IMR-90 (cell line): ENCODE measurements around the gene AOC2. TPM values are rescaled to one million over a fixed set of nuclear protein-coding genes. Genes with fewer than 3 reads are reported as not detected.
"Not testable (repeated sequence)": the region's sequence is repeated elsewhere in the genome, so short reads cannot be mapped to it uniquely, and the experiment has no call there.

Experiments used
- ATAC-seq: fragments of 200-7000 bp; cut with Tn5 transposase; 2 replicates; pipeline ENCODE4 v1.9.1; 2020; ENCODE audit warnings: low read depth, mild to moderate bottlenecking, moderate library complexity
- BruUV-seq: library from RNA; stranded (reverse); fragments of 400-500 nt; replicated peaks from 2 replicates; lab custom pipeline; 2021; lab: Mats Ljungman, UMichigan
- CTCF ChIA-PET: fragments of 300-600 bp; formaldehyde crosslinking; extraction: SDS; loops from one replicate; lab custom pipeline; 2021; ENCODE audit warnings: antibody characterized with exemption; lab: Yijun Ruan, JAX
- POLR2A ChIA-PET: fragments of 300-600 bp; sonication (Branson Sonifier 250); formaldehyde crosslinking; loops from one replicate; lab custom pipeline; 2022; ENCODE audit warnings: antibody characterized with exemption; ENCODE audit not compliant: unreplicated experiment; lab: Charles Lee
- DNase-seq: peaks from one replicate; pipeline ENCODE4 v3.0.0; 2013
- H2AFZ ChIP-seq: replicated peaks from 2 replicates; pipeline ENCODE3; 2013; ENCODE audit warnings: low read length, mild to moderate bottlenecking; ENCODE audit not compliant: poor library complexity
- H2AK5ac ChIP-seq: 2 replicates; pipeline ENCODE4 v1.6.1; 2013; ENCODE audit warnings: low read depth, low read length, inconsistent platforms
- H2AK9ac ChIP-seq: replicated peaks from 2 replicates; pipeline ENCODE3; 2013; ENCODE audit warnings: mild to moderate bottlenecking, low read depth, low read length, moderate library complexity; ENCODE audit not compliant: poor library complexity
- H2BK120ac ChIP-seq: 2 replicates; pipeline ENCODE4 v1.6.1; 2013; ENCODE audit warnings: low read depth, low read length, inconsistent platforms
- H2BK15ac ChIP-seq: 3 replicates; pipeline ENCODE4 v1.6.1; 2013; ENCODE audit warnings: low read depth, low read length, inconsistent platforms
- H2BK20ac ChIP-seq: 2 replicates; pipeline ENCODE4 v1.6.1; 2013; ENCODE audit warnings: low read depth, mild to moderate bottlenecking, inconsistent platforms, low read length, moderate library complexity
- H2BK5ac ChIP-seq: 2 replicates; pipeline ENCODE4 v1.6.1; 2013; ENCODE audit warnings: mild to moderate bottlenecking, low read depth, low read length, inconsistent platforms; ENCODE audit not compliant: poor library complexity, severe bottlenecking
- H3K14ac ChIP-seq: replicated peaks from 2 replicates; pipeline ENCODE4 v1.6.1; 2013; ENCODE audit warnings: low read depth, low read length, inconsistent platforms
- H3K18ac ChIP-seq: 2 replicates; pipeline ENCODE4 v1.6.1; 2013; ENCODE audit warnings: low read depth, low read length, control low read depth
- H3K23ac ChIP-seq: 2 replicates; pipeline ENCODE4 v1.6.1; 2013; ENCODE audit warnings: low read depth, low read length, inconsistent platforms
- H3K27ac ChIP-seq: 2 replicates; pipeline ENCODE4 v1.5.1; 2013; ENCODE audit warnings: mild to moderate bottlenecking, control low read depth, low read length; ENCODE audit not compliant: insufficient read depth
- H3K27me3 ChIP-seq: 2 replicates; pipeline ENCODE4 v1.6.1; 2013; ENCODE audit warnings: low read length; ENCODE audit not compliant: control insufficient read depth, insufficient read depth
- H3K36me3 ChIP-seq: 2 replicates; pipeline ENCODE4 v1.6.1; 2013; ENCODE audit warnings: low read length, mixed read lengths; ENCODE audit not compliant: control insufficient read depth, insufficient read depth
- H3K4ac ChIP-seq: 2 replicates; pipeline ENCODE4 v1.6.1; 2013; ENCODE audit warnings: low read depth, low read length, inconsistent platforms
- H3K4me1 ChIP-seq: 2 replicates; pipeline ENCODE4 v1.6.1; 2013; ENCODE audit warnings: low read length, mixed read lengths; ENCODE audit not compliant: control insufficient read depth, insufficient read depth
- H3K4me2 ChIP-seq: 2 replicates; pipeline ENCODE4 v1.6.1; 2013; ENCODE audit warnings: low read depth, mild to moderate bottlenecking, control low read depth, low read length, moderate library complexity
- H3K4me3 ChIP-seq: 2 replicates; pipeline ENCODE4 v1.5.1; 2013; ENCODE audit warnings: low read depth, mild to moderate bottlenecking, control low read depth, low read length, moderate library complexity; ENCODE audit not compliant: insufficient read depth
- H3K56ac ChIP-seq: 2 replicates; pipeline ENCODE4 v1.6.1; 2013; ENCODE audit warnings: low read length, inconsistent platforms; ENCODE audit not compliant: insufficient read depth; ENCODE audit errors: extremely low read depth
- H3K79me1 ChIP-seq, 2 experiments: 2 replicates each; pipeline ENCODE4 v1.6.1; 2013; ENCODE audit warnings: low read length in 2 of 2, inconsistent platforms in 1 of 2, low read depth in 1 of 2
- H3K9ac ChIP-seq: 2 replicates; pipeline ENCODE4 v1.6.1; 2013; ENCODE audit warnings: low read depth, low read length, control low read depth
- H3K9me1 ChIP-seq: 2 replicates; pipeline ENCODE4 v1.6.1; 2013; ENCODE audit warnings: low read length, inconsistent platforms; ENCODE audit not compliant: insufficient read depth
- H3K9me3 ChIP-seq: 2 replicates; pipeline ENCODE4 v1.6.1; 2013; ENCODE audit warnings: low read length; ENCODE audit not compliant: control insufficient read depth, insufficient read depth
- H4K20me1 ChIP-seq: 2 replicates; pipeline ENCODE4 v1.6.1; 2013; ENCODE audit warnings: low read length, inconsistent platforms; ENCODE audit not compliant: insufficient read depth
- H4K5ac ChIP-seq: 2 replicates; pipeline ENCODE4 v1.6.1; 2013; ENCODE audit warnings: mild to moderate bottlenecking, low read depth, low read length, control low read depth
- H4K8ac ChIP-seq, 2 experiments: 2 replicates each; pipeline ENCODE4 v1.6.1; 2013; ENCODE audit warnings: low read depth in 2 of 2, low read length in 2 of 2, control low read depth in 1 of 2, inconsistent platforms in 1 of 2
- H4K91ac ChIP-seq: 2 replicates; pipeline ENCODE4 v1.6.1; 2013; ENCODE audit warnings: low read depth, low read length, inconsistent platforms; ENCODE audit not compliant: insufficient read depth
- WGBS, 2 experiments: methylation state at CpG; one replicate each; pipeline versions ENCODE4 v1.1.5 to v1.1.7; 2013; ENCODE audit warnings: missing lambda C conversion rate in 2 of 2; ENCODE audit not compliant: insufficient read length in 1 of 2; ENCODE audit errors: extremely low coverage in 2 of 2; 5-methylcytosine and 5-hydroxymethylcytosine counted together
- dilution Hi-C: fragments of 300-500 bp; cut with HindIII; formaldehyde crosslinking; loops from one replicate; pipeline ENCODE4 v1.14.3; 2018; ENCODE audit warnings: low sequenced_read_pairs; ENCODE audit not compliant: unreplicated experiment
- in situ Hi-C: fragments of 300-500 bp; cut with MboI; formaldehyde crosslinking; loops from 3 replicates; pipeline ENCODE4 v1.14.3; 2019; ENCODE audit warnings: low sequenced_read_pairs, inconsistent platforms, mixed read lengths
- intact Hi-C: fragments of 100-400 bp; cut with micrococcal nuclease; formaldehyde crosslinking; loops from 2 replicates; pipeline ENCODE4 v1.10.0; 2022
- polyA plus RNA-seq, 3 experiments: library from polyadenylated mRNA; depleted of rRNA; stranded (reverse); fragments of >200 nt; gene quantifications; 2 replicates each; pipeline ENCODE4 v1.2.3, GENCODE V29; 2012; ENCODE audit warnings: low replicate concordance in 1 of 3
- total RNA-seq: library from RNA; depleted of rRNA; stranded (reverse); fragments of >200 nt; gene quantifications from 2 replicates; pipeline ENCODE4 v1.2.3, GENCODE V29; 2012

Gene AOC2
- total and polyA plus RNA-seq, 2 of the 4 experiments (the other 2 are of a cell fraction): 0.36 to 0.41 TPM

GRCh38 chr17:42856093-42856492, 11.7 kb downstream of the AOC2 start:
- H4K8ac ChIP-seq, H2BK15ac ChIP-seq, H4K20me1 ChIP-seq, H3K9me1 ChIP-seq, H3K56ac ChIP-seq, DNase-seq, ATAC-seq, H3K9me3 ChIP-seq, H3K18ac ChIP-seq, H3K36me3 ChIP-seq, POLR2A ChIA-PET, H2BK20ac ChIP-seq, CTCF ChIA-PET, BruUV-seq, H4K91ac ChIP-seq, in situ Hi-C loops, H3K79me1 ChIP-seq, intact Hi-C loops, H2AK9ac ChIP-seq, H2AFZ ChIP-seq, dilution Hi-C loops, H3K4me2 ChIP-seq, H3K4me1 ChIP-seq, H3K27ac ChIP-seq, H2BK5ac ChIP-seq, H4K5ac ChIP-seq, H3K23ac ChIP-seq, H3K14ac ChIP-seq, H2BK120ac ChIP-seq, H3K4ac ChIP-seq, H3K4me3 ChIP-seq, H2AK5ac ChIP-seq, H3K9ac ChIP-seq: not testable (repeated sequence)
- peaks cover 20% of the 10 kb centered on the region for H3K27me3 ChIP-seq
- WGBS, 2 experiments: no CpG with 5 or more reads among the region's 8 CpGs

GRCh38 chr17:42856516-42856915, 12.1 kb downstream of the AOC2 start:
- BruUV-seq, H3K9me3 ChIP-seq, in situ Hi-C loops, H2BK5ac ChIP-seq, intact Hi-C loops, H4K91ac ChIP-seq, H2BK120ac ChIP-seq, H3K9me1 ChIP-seq, H3K36me3 ChIP-seq, H3K23ac ChIP-seq, dilution Hi-C loops, H2AK5ac ChIP-seq, H3K9ac ChIP-seq, H2AFZ ChIP-seq, H3K56ac ChIP-seq, H3K4me1 ChIP-seq, H2BK20ac ChIP-seq, H3K14ac ChIP-seq, H3K4me2 ChIP-seq, H3K4ac ChIP-seq, H3K27ac ChIP-seq, H4K5ac ChIP-seq, H2AK9ac ChIP-seq, CTCF ChIA-PET, DNase-seq, H2BK15ac ChIP-seq, H3K4me3 ChIP-seq, POLR2A ChIA-PET, H3K18ac ChIP-seq, H4K8ac ChIP-seq, ATAC-seq, H4K20me1 ChIP-seq, H3K79me1 ChIP-seq: not testable (repeated sequence)
- H3K27me3 ChIP-seq: peaks cover 20% of the 10 kb centered on the region
- WGBS, 2 experiments: no CpG with 5 or more reads among the region's 8 CpGs
